ENCODE measurements around the gene GBP7.

GBP7 gene

DNA sequence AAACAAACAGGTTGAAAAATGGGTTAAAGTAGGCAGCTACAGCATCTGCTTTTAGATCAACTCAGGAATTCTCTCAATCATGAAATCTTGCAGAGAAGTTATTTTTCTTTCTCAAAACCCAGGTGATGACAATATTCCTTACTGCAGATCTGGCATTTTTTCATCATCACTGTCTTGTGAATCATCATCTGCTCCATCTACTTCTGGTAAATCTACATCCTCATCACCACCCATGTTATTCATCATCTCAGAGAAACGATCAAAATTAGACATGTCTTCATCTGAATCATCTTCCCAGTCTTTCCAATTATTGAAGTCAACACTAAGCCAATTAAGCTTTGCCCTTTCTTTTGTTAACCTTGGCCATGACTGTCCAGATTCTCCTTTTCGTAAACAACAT, 71.7 kb downstream of the GBP7 start:
- in situ Hi-C loops (cut with MboI; ENCODE audit: low sequenced_read_pairs, unreplicated experiment) = loop anchor here (10.0 kb wide), 1 partner anchor 261 kb away; the partner anchor contains the start of gene GBP6
- DNase-seq (ENCODE audit: low spot score) = no peak
- TF ChIP-seq, protein P1, sequence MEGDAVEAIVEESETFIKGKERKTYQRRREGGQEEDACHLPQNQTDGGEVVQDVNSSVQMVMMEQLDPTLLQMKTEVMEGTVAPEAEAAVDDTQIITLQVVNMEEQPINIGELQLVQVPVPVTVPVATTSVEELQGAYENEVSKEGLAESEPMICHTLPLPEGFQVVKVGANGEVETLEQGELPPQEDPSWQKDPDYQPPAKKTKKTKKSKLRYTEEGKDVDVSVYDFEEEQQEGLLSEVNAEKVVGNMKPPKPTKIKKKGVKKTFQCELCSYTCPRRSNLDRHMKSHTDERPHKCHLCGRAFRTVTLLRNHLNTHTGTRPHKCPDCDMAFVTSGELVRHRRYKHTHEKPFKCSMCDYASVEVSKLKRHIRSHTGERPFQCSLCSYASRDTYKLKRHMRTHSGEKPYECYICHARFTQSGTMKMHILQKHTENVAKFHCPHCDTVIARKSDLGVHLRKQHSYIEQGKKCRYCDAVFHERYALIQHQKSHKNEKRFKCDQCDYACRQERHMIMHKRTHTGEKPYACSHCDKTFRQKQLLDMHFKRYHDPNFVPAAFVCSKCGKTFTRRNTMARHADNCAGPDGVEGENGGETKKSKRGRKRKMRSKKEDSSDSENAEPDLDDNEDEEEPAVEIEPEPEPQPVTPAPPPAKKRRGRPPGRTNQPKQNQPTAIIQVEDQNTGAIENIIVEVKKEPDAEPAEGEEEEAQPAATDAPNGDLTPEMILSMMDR (IDR thresholded peaks at IDR 0.05; ENCODE audit: borderline replicate concordance, control extremely low read depth, extremely low read depth, insufficient read depth, missing control alignments) = no peak

DNA sequence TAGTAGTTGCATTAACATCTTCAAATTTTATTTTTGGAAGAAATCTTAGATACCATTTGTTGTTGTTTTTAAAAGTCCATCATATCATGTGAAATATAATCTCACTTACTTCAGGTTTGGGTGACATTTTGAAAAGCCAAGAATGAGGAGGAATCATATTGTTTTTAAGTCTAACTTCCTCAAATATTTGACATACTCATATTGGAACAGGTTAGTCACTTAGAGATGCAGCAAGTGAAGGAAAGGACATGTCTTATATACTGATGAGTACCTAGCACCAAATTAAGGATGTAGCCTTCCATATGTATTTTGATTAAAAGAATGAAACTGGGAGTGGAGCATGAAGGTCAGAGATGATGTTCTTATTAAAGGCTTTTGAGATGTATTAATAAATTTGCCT, 73.8 kb downstream of the GBP7 start:
- in situ Hi-C loops (cut with MboI; ENCODE audit: low sequenced_read_pairs, unreplicated experiment) = loop anchor here (10.0 kb wide), 1 partner anchor 263 kb away; the partner anchor contains the start of gene GBP6
- DNase-seq (ENCODE audit: low spot score) = no peak
- TF ChIP-seq, protein P1 (IDR thresholded peaks at IDR 0.05; ENCODE audit: borderline replicate concordance, control extremely low read depth, extremely low read depth, insufficient read depth, missing control alignments) = no peak

DNA sequence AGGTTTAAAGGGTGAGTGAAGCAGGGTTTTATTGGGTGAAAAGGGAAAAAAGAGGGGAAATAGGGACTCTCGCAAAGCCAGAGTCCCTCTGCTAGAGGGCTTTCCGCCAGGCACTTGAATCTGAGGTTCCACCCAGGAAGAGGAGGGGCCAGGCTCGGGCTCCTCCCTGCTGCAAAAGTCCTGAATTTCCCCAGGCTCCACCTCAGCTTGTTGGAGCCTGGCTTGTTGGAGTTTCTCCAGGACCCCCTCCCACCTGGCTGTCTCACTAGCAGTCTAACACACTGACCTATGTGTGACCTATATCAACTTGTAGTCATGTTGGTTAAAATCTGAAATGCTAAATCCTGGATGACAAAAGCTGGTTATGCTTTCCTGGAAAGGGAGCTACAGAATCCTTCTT, 75.4 kb downstream of the GBP7 start:
- DNase-seq (ENCODE audit: low spot score) = no peak
- TF ChIP-seq, protein P1 (IDR thresholded peaks at IDR 0.05; ENCODE audit: borderline replicate concordance, control extremely low read depth, extremely low read depth, insufficient read depth, missing control alignments) = no peak
- in situ Hi-C loops (cut with MboI; ENCODE audit: low sequenced_read_pairs, unreplicated experiment) = loop anchor here (10.0 kb wide), 1 partner anchor 264 kb away; the partner anchor contains the start of gene GBP6

DNA sequence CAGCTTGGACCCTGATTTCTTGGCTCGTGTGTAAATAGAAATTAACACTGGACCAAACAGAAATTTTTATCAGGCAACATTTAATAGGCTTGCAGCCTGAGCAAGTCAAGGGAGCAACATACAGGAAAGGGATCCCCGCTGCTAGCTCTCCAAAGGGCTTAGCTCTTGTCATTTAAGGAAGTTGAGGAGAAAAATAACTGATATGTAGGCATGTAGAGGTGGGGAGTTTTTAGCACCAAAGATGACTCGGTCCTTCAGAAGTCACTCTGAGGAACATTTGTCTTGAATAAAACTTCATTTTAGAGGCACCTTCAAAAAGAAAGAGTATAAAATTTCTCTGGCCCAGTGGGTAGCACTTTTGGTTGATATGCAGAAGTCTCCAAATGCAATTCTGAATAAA, 76.9 kb downstream of the GBP7 start:
- in situ Hi-C loops (cut with MboI; ENCODE audit: low sequenced_read_pairs, unreplicated experiment) = loop anchor here (25.0 kb wide), 1 partner anchor 363 kb away; no protein-coding TSS in a partner anchor
- TF ChIP-seq, protein P1 (IDR thresholded peaks at IDR 0.05; ENCODE audit: borderline replicate concordance, control extremely low read depth, extremely low read depth, insufficient read depth, missing control alignments) = no peak

DNA sequence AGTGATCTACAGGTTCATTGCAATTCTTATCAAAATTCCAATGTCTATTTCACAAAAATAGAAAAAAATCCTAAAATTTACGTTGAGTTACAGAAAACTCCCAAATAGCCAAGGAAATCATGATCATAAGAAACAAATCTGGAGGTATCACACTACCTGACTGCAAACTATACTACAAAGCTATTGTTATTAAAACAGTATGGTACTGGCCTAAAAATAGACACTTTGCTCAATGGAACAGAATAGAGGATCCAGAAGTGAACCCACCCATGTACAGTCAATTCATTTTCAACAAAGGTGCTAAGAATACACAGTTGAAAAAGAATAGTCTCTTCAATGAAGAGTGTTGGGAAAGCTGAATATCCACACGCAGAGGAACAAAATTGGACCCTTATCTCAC, 80.1 kb downstream of the GBP7 start:
- no peak for DNase-seq (ENCODE audit: low spot score)
- TF ChIP-seq, protein P1 (IDR thresholded peaks at IDR 0.05; ENCODE audit: borderline replicate concordance, control extremely low read depth, extremely low read depth, insufficient read depth, missing control alignments) = no peak
- in situ Hi-C loops (cut with MboI; ENCODE audit: low sequenced_read_pairs, unreplicated experiment) = loop anchor here (25.0 kb wide), 1 partner anchor 367 kb away; no protein-coding TSS in a partner anchor

More for the DNA sequence above, 76.9 kb downstream of the GBP7 start:
- DNase-seq (ENCODE audit: low spot score) = no peak

DNA sequence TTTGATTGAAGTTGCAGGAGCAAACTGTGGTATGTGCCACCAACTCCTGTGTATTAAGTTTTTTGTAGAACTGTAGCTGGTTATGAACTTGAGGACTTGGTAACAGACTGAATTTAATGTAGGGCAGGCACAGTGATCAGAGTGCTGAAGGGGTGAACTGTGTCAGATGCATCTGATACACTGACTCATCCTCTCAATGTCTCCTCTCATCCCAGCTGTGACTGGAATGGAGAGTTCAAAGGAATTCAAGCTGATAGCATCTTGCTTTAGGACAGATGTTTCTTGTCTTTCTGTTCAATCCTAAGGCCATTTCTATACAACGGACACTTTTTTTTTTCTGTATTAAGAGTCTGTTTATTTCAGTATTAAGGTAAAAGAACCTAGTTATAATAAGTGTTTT, 85.8 kb downstream of the GBP7 start:
- DNase-seq (ENCODE audit: low spot score) = no peak
- TF ChIP-seq, protein P1 (IDR thresholded peaks at IDR 0.05; ENCODE audit: borderline replicate concordance, control extremely low read depth, extremely low read depth, insufficient read depth, missing control alignments) = no peak
- in situ Hi-C loops (cut with MboI; ENCODE audit: low sequenced_read_pairs, unreplicated experiment) = loop anchor here (25.0 kb wide), 1 partner anchor 372 kb away; no protein-coding TSS in a partner anchor
